Mesothelial cell of epicardium (in vitro differentiated cells): ENCODE results near the gene CCDC27. TPM values are rescaled to one million over a fixed set of nuclear protein-coding genes. Genes with fewer than 3 reads are reported as not detected.
A peak's percentile ranks its signal among the peaks of the same experiment; 100 is the strongest.

Source experiments
- DNase-seq, 2 experiments: peaks; one replicate each; pipeline ENCODE4 v3.0.0; 2021; ENCODE audit warnings: low spot score in 2 of 2; ENCODE audit not compliant: unreplicated experiment in 2 of 2
- H3K27ac Mint-ChIP-seq: 2 replicates; pipeline ENCODE4 v1.8.0; 2021; ENCODE audit warnings: mixed read lengths
- H3K27me3 Mint-ChIP-seq: 2 replicates; pipeline ENCODE4 v1.8.0; 2021; ENCODE audit warnings: low read depth, mixed read lengths
- H3K36me3 Mint-ChIP-seq: 2 replicates; pipeline ENCODE4 v1.8.0; 2021; ENCODE audit warnings: mixed read lengths
- H3K4me1 Mint-ChIP-seq: 2 replicates; pipeline ENCODE4 v1.8.0; 2021; ENCODE audit warnings: mixed read lengths
- H3K4me3 Mint-ChIP-seq: 2 replicates; pipeline ENCODE4 v1.8.0; 2021; ENCODE audit warnings: mild to moderate bottlenecking, moderate library complexity, mixed read lengths
- H3K9me3 Mint-ChIP-seq: 2 replicates; pipeline ENCODE4 v1.8.0; 2021; ENCODE audit warnings: mixed read lengths
- CTCF ChIP-seq: fragments of 200-600 bp; sonication (generic); IDR thresholded peaks from one replicate; pipeline ENCODE4 v1.5.0; 2021; ENCODE audit warnings: antibody characterized with exemption; ENCODE audit not compliant: unreplicated experiment
- total RNA-seq: library from RNA; stranded (reverse); gene quantifications from 3 replicates; pipeline ENCODE4 v1.2.1, GENCODE V29; 2021

The CCDC27 gene
- total RNA-seq, 1 donor from 2014 or later: not detected

DNA sequence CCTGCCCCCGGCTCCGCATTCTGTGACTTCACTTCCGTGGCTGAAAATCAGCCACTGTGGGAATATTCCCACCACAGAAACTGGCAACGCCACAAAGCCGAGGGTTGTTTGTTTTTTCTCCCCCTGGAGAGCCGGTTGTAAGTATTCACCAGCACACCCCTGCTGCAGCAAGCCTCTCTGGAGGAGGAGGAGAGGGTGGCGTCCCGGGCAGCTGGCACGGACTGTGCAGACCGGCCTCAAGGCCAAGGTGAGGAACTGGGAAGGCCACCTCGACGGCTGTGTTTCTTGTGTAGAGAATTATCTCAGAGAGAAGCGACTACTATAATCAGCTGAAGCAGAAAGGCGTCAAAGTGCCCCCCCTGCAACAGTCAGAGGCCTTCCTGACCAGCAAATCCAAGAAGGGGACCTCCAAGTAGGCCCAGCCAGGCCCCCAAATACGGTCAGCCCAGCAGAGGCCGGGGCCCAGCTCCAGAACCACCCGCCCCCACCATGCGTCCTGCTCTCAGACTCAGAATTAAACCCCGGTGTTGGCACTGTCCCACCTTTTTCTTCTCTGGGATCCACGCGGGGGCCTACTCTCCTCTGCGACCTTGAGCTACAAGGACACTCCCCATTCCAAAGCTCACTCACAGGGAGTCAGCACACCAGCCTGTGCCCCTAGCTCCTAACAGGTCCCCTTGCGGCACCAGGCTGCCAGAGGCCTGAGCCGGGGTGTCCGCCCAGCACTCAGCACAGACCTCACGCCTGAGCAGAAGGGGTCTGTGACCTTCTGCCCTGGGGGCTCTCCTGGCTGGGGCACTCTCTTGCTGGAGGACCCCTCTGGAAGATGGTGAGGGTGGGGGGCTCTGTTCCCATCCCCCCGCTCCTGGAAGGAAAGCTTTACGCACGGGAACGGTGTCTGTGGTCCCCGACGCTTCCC, 19.1 kb downstream of the CCDC27 start:
- no peak for TF ChIP-seq CTCF
- Mint-ChIP-seq H3K36me3 (no peaks in the 10 kb centered on the region), H3K4me3 (peak overlapping the region; percentile 61), H3K9me3 (peaks cover under 1% of the 10 kb centered on the region), H3K27me3 (peaks cover 4% of the 10 kb centered on the region), H3K4me1 (peaks cover 22% of the 10 kb centered on the region), H3K27ac (no peak overlapping the region)
- DNase-seq: no peak

GRCh38 chr1:3772027-3772714, 19.9 kb downstream of the CCDC27 start:
- Mint-ChIP-seq H3K9me3 (no peaks in the 10 kb centered on the region), H3K4me3 (peak overlapping the region; percentile 61), H3K4me1 (peaks cover 22% of the 10 kb centered on the region), H3K27ac (no peak overlapping the region), H3K36me3 (no peaks in the 10 kb centered on the region), H3K27me3 (peaks cover 2% of the 10 kb centered on the region)
- peak; percentile 85 to 91 for DNase-seq
- no peak for TF ChIP-seq CTCF

DNA sequence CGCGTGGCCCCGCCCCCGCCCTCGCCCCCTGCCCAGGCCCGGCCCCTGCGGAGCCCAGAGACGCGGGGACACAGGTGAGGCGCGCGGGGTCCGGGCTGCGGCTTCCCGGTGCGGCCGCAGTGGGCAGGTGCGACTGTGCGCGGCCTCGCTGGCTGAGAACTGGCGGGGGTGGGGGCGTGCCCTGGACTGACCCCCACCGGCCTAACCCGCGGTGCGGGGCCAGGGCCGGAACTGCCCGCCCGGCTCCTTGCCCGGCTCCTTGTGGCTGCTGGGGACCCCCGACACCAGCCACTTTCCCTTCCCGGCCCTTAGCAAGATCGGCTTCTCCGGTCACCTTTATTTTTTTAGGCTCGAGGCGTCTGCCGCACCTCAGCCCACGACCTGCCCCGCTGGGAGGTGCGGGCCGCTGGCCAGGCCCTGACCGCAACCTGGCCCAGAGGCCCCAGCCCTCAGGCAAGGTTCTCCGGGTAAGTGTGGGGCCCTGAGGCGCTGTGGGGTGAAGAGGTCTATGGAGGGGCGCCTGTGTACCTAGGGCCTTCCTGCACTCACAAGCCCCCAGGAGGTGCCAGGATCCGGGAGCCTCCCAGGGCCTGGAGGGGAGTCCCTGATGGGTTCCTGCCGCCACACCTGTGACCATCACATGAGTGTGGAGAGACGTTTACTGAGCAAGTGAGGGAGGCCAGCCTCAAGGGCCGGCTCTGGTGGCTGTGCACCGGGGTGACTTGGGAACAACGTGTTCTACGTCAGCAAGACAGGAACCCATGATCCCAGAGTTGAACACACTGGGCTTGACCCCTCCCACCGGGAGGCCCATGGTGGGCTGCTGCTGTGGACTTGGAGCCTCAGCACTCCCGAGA, 20.7 kb downstream of the CCDC27 start, which contains the start of gene SMIM1:
TSS of gene SMIM1 (plus strand) at position 35 of the 857 bp plus-strand sequence. CDS start 2,625 bp downstream, outside the sequence.
- Mint-ChIP-seq H3K4me1 (peaks cover 22% of the 10 kb centered on the region), H3K4me3 (peak within 1 kb of the TSS; percentile 61), H3K27ac (no peak within 1 kb of the TSS), H3K36me3 (no peaks in the 10 kb centered on the region), H3K9me3 (no peaks in the 10 kb centered on the region), H3K27me3 (no peaks in the 10 kb centered on the region)
- no peak for TF ChIP-seq CTCF
- DNase-seq: peak in 1 of 2 experiments; percentile 46

- H3K27ac Mint-ChIP-seq: no peak overlapping the region
These were observed 21.5 kb downstream of the CCDC27 start for GRCh38 chr1:3773572-3774275.

More at GRCh38 chr1:3773572-3774275, 21.5 kb downstream of the CCDC27 start:
- no peaks in the 10 kb centered on the region for H3K36me3 Mint-ChIP-seq
- no peak for TF ChIP-seq CTCF
- H3K4me3 Mint-ChIP-seq: peak overlapping the region; percentile 59
- peaks cover 22% of the 10 kb centered on the region for H3K4me1 Mint-ChIP-seq
- no peaks in the 10 kb centered on the region for H3K27me3 Mint-ChIP-seq
- DNase-seq: no peak
- H3K9me3 Mint-ChIP-seq: no peaks in the 10 kb centered on the region
